Peyer's patch (tissue), 4 donors: ENCODE results near the gene CYSTM1.

Experiments used
- CTCF ChIP-seq, 6 experiments: fragments of 450-650 bp in 4 of 6; fragments of 200-600 bp in 2 of 6; sonication (generic) in 1 of 6; IDR thresholded peaks; one replicate each; pipeline ENCODE4 v1.5.1; 2017 to 2019; ENCODE audit warnings: antibody characterized with exemption in 6 of 6, mild to moderate bottlenecking in 3 of 6, moderate library complexity in 1 of 6
- POLR2A ChIP-seq, 2 donors: fragments of 450-650 bp; IDR thresholded peaks; one replicate each; pipeline ENCODE4 v1.5.1; 2017; ENCODE audit warnings: antibody characterized with exemption in 2 of 2, mild to moderate bottlenecking in 2 of 2, moderate library complexity in 2 of 2

- TF ChIP-seq POLR2A (IDR thresholded peaks at IDR 0.05): no peak
- no peak for TF ChIP-seq CTCF (IDR thresholded peaks at IDR 0.05)
These were observed 68.8 kb downstream of the CYSTM1 start for GRCh38 chr5:140243706-140244250.
